Neuron (in vitro differentiated cells): ENCODE data around the gene BICDL2.

ENCODE experiments used
- H2AFZ ChIP-seq: one replicate; pipeline ENCODE4 v1.6.1; 2013; ENCODE audit warnings: low read depth, mild to moderate bottlenecking, inconsistent platforms, low read length, moderate library complexity
- H3K27me3 ChIP-seq: one replicate; pipeline ENCODE4 v1.6.1; 2013; ENCODE audit warnings: low read length; ENCODE audit not compliant: insufficient read depth
- H3K36me3 ChIP-seq: one replicate; pipeline ENCODE4 v1.6.1; 2013; ENCODE audit warnings: low read length; ENCODE audit not compliant: insufficient read depth
- H3K4me1 ChIP-seq: one replicate; pipeline ENCODE4 v1.6.1; 2013; ENCODE audit warnings: low read length; ENCODE audit not compliant: insufficient read depth
- H3K4me3 ChIP-seq: 2 replicates; pipeline ENCODE4 v1.5.1; 2013; ENCODE audit warnings: mild to moderate bottlenecking, low read length, moderate library complexity
- H3K9me3 ChIP-seq: one replicate; pipeline ENCODE4 v1.6.1; 2013; ENCODE audit warnings: low read length

BICDL2 gene

DNA sequence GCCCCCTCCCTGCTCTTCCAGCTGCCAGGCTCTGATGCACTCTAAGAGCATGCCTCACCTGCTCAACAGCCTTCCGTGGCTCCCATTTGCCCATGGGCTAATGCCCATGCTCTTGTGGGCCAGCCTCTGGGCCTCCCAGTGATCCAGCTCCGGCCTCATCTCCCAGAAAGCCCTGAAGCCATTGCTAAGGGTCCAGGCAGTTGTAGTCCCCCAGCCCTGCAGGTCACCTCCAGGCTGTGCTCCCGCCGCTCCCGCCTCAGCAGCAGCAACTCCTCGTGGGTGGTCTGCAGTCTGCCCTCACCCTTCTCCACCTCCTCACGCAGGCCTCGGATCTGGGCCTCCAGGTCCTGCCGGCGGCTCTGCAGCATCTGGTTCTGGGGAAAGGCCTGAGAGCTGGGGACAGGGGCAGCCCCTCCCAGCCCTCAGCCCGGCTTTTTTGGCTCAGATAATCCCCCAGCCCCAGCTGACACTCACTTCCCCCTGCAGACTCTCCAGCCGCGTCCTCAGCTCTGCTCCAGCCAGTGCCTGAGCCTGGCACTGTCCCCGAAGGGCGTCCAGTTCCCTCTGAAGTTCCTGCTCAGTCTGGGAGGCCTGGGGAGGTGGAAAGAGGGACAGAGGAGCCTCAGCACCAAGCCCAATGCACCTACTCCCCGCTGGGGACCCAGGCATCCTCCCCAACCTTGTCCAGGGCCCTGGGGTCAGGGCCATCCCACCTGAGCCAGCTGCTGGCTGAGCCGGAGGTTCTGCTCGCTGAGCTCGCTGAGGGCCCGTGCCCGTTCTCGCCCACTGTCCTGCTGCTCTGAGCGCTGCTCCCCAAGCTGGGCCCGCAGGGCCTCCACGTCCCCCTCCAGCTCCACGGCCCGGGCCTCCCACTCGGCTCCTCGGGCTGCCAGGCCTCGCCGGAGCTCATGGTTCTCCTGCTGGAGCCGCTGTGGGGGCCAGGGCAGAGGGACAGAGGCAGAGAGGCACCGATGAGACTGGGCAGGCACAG lies 6.2 kb downstream of the BICDL2 start:
- peaks cover 17% of the 10 kb centered on the region for H3K36me3 ChIP-seq
- no peak overlapping the region for H2AFZ ChIP-seq
- peaks cover 24% of the 10 kb centered on the region for H3K27me3 ChIP-seq
- H3K4me1 ChIP-seq: no peaks in the 10 kb centered on the region
- no peak overlapping the region for H3K4me3 ChIP-seq
- no peaks in the 10 kb centered on the region for H3K9me3 ChIP-seq

DNA sequence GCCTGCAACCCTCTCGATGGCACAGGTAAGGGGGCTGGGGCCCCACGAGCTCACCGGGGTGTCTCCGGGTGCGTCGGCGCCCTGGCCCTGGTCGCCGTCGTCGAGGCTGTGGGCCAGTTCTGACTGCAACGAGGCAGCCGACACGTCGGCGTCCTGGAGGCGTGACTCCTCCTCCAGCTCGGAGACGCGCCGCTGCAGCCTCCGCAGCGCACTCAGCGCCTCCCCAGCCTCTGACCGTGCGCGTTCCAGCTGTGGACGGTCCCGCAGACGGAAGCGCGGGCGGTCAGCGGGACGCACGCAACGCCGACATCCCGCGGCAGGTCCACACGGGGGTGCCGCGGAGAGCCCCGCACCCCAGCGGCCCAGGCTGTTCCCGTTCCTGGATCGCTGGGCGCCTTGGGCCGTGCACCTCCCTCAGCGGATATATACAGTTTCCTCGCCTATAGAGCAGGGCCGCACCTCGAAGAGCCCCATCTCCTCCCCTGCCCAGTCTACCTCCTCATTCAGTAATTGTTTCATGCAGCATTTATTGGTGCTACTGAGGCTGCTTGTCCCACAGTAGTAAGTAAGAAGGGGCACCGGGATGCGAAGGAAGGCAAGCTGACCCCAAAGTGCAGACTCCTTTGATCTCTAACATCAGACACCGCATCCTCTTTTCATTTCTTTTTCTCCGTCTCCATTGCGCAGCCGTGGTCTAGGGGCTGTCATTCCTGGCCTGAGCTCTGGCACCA lies 7.1 kb downstream of the BICDL2 start:
- Histone ChIP-seq H3K4me1 (no peaks in the 10 kb centered on the region), H3K9me3 (no peaks in the 10 kb centered on the region), H3K27me3 (peaks cover 18% of the 10 kb centered on the region), H2AFZ (no peak overlapping the region), H3K36me3 (peaks cover 19% of the 10 kb centered on the region), H3K4me3 (no peak overlapping the region)

DNA sequence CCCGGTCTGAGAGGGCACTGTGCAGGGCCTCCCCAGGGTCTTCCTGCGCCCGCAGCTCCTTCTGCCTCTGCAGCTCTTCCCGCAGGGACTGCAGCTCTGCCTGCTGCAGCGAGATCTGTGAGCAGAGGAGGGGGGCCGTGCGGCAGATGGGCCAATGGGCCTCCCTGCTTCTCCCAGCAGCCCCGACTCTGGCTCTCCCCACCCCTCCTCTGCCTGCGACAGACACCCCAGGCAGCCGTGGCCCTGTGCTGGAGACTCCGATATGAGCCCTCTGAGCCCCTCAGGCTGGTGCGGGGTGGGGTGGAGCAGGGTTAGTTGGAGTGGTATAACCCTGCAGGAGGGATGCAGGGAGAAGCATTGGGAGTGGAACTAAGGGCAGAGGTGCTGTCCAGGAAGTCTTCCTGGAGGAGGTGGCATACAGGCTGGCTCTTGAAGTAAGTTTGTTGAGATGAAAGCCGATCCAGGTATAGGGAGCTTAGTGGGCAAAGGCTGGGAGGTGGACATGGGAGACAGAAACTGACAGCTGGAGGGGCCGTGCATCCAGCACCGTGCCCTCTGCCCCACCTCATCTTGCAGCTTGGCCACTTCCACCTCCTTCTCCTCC lies 7.9 kb downstream of the BICDL2 start:
- Histone ChIP-seq H3K9me3 (no peaks in the 10 kb centered on the region), H3K4me3 (no peak overlapping the region), H2AFZ (no peak overlapping the region), H3K36me3 (peaks cover 19% of the 10 kb centered on the region), H3K27me3 (peaks cover 14% of the 10 kb centered on the region), H3K4me1 (no peaks in the 10 kb centered on the region)

DNA sequence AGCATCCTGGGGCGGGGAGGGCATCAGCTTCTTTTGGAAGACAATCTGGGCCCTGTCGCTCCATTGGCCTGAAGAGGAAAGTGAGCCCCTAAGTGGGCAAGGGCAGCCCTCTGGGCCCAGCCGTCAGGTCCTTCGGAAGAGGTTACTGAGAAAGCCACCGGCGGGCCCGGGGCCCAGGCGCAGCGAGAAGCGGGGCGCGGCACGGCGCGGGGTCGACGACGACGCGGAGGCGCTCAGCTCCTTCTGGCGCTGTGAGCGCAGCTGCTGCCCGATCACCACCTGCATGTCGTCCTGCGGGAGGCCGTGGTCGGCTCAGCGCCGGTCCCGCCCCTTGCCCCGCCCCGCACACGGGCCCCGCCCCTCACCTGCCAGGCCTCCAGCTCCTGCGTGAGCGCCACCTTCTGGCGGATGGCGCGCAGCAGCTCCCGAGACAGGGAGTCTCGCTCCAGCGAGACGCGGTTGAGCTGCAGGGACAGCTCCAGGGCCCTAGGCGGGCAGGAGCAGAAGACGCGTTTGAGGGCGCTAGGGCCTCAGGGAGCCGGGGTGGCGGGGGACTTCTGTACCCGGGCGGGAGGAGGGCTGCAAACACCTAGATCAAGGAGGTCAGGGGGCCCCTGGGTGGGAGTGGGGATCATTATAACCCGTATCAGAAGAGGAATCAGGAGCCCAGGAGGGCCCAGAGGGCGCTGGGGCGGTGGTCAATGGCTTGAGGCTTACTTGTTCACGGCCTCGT lies 8.6 kb downstream of the BICDL2 start:
- no peak overlapping the region for H3K4me3 ChIP-seq
- H3K9me3 ChIP-seq: no peaks in the 10 kb centered on the region
- H3K36me3 ChIP-seq: peaks cover 19% of the 10 kb centered on the region
- H3K27me3 ChIP-seq: peaks cover 7% of the 10 kb centered on the region
- peaks cover 5% of the 10 kb centered on the region for H3K4me1 ChIP-seq
- no peak overlapping the region for H2AFZ ChIP-seq

DNA sequence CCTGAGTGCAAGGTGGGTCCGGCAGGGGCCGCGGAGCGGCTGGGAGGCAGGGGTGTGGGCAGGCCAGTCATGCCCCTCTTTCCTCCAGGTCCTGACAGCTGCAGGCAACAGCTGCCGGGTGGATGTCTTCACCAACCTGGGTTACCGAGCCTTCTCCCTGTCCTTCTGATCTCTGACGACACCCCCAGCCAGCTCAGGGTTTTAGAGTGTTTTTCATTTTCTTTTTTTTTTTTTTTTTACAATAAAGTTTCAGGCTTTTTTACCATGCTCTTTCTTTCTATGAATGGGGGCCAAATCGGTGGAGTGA lies 9.3 kb downstream of the BICDL2 start:
- Histone ChIP-seq H3K4me1 (peaks cover 12% of the 10 kb centered on the region), H3K27me3 (peaks cover 2% of the 10 kb centered on the region), H3K4me3 (no peak overlapping the region), H3K9me3 (no peaks in the 10 kb centered on the region), H2AFZ (no peak overlapping the region), H3K36me3 (peaks cover 19% of the 10 kb centered on the region)

DNA sequence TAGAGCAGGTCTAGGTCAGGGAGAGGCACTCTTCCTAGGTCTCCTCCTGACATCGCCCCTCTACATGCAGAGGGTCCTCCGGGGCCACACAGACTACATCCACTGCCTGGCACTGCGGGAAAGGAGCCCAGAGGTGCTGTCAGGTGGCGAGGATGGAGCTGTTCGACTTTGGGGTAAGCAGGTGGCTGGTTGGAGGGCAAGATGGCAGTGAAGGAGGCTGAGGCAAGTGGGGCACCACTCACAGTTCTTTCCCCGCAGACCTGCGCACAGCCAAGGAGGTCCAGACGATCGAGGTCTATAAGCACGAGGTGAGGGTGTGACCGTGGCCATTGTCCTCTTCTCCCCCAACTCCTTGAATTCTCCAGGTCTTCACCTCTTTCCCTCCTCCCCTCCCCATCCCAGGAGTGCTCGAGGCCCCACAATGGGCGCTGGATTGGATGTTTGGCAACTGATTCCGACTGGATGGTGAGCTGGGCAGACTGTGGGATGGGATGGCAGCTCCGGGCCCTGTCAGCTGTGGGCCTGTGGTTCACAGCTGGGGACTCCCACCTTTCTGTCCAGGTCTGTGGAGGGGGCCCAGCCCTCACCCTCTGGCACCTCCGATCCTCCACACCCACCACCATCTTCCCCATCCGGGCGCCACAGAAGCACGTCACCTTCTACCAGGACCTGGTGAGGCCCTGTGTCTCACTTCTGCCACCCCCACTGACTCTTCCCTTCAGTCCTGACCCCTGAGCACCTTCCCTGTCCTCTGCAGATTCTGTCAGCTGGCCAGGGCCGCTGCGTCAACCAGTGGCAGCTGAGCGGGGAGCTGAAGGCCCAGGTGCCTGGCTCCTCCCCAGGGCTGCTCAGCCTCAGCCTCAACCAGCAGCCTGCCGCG lies 9.9 kb downstream of the BICDL2 start:
- H3K27me3 ChIP-seq: no peaks in the 10 kb centered on the region
- H3K4me3 ChIP-seq: no peak overlapping the region

DNA sequence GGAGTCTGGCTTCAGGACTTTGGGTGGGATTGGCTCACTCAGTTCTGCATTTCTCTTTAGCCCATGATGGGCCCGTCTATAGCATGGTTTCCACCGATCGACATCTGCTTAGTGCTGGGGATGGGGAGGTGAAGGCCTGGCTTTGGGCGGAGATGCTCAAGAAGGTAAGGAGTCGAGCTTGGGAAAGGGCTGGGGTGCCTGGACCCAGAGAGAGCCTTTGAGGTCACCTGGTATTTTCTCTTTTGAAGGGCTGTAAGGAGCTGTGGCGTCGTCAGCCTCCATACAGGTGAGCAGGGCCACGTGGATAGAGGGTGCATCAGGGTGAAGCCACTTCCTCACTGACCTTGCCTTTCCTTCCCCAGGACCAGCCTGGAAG lies 10.8 kb downstream of the BICDL2 start:
- Histone ChIP-seq H2AFZ (no peak overlapping the region), H3K4me1 (peaks cover 22% of the 10 kb centered on the region), H3K36me3 (peaks cover 19% of the 10 kb centered on the region), H3K9me3 (no peaks in the 10 kb centered on the region), H3K4me3 (no peak overlapping the region), H3K27me3 (no peaks in the 10 kb centered on the region)

More for the DNA sequence above, 9.9 kb downstream of the BICDL2 start:
- Histone ChIP-seq H3K4me1 (peaks cover 18% of the 10 kb centered on the region), H3K9me3 (no peaks in the 10 kb centered on the region), H3K36me3 (peaks cover 19% of the 10 kb centered on the region), H2AFZ (no peak overlapping the region)

DNA sequence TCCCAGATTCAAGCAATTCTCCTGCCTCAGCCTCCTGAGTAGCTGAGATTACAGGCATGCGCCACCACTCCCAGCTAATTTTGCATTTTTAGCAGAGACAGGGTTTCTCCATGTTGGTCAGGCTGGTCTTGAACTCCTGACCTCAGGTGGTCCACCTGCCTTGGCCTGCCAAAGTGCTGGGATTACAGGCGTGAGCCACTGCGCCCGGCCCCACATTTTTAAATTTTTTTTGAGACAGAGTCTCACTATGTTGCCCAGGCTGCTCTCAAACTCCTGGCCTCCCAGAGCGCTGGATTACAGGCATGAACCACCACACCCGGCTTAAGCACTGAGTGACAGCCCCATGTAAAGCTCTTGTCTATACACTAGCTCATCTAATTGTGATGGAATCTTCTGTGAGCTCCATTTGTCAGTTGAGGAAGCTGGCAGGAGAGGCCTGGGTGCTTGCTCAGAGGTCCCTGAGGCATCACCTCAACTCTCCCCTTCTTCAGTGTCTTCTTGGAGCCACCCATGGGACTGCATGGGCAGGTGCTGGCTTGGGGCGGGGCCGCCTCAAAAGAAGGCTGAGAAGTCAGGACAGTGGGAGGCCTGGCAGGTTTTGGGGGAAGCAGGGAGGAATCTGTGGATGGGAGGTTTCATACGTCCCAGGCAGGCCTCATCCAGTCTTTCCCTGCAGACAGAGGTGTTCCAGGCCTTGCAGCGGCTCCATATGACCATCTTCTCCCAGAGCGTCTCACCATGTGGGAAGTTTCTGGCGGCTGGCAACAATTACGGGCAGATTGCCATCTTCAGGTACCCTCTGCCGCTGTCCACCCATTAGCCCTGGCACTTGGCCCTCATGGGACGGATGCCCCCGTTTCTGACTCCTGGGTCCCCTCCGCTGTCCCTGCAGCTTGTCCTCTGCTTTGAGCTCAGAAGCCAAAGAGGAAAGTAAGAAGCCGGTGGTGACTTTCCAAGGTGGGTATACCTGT lies 11.4 kb downstream of the BICDL2 start:
- no peak overlapping the region for H2AFZ ChIP-seq
- H3K9me3 ChIP-seq: no peaks in the 10 kb centered on the region
- H3K4me3 ChIP-seq: no peak overlapping the region
- H3K27me3 ChIP-seq: no peaks in the 10 kb centered on the region
- H3K36me3 ChIP-seq: peaks cover 19% of the 10 kb centered on the region
- peaks cover 27% of the 10 kb centered on the region for H3K4me1 ChIP-seq

DNA sequence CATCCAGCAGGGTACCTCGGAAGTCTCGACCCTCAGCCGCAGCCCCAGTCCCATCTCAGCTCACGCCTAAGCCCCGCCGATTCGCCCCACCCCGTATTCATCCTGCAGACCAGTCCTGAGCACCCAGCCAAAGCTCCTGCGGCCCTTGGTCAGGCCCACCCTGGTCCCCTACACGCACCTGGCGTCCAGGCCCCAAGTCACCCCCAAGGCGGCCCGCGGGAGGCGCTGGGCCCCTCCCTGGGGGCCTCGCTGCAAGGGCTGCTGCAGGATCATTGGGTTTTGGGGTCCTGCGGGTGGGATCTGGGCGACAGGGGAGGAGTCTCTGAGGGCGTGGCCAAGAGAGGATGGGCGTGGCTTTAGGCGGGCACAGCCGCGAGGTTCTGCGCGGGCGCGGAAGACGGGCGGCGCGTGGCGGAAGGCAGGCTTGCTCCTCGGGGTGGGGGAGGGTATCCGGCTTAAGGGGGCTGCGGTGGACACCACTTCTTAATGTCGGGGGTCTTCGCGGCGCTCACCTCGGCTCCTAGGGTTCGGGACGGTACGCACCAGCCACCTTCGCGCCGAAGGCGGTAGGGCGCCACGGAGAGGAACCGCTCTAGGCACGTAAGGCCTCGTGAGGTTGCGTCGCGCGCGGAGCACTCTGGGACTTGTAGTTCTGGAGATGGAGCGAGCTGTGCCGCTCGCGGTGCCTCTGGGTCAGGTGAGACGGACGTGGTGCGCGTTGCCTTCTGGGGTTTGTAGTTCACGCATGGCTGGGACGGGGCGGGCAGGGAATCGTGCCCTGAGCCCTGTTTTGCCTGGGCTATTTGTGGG lies 12.9 kb downstream of the BICDL2 start, which contains the start of the genes HCFC1R1 and THOC6:
HCFC1R1 (minus strand) TSS at position 274 of the 810 bp plus-strand sequence; CDS start at position 273, 1 bp downstream.
THOC6 (plus strand) TSS at position 367 of the 810 bp plus-strand sequence; CDS start at position 659, 292 bp downstream.
- Histone ChIP-seq H3K4me3 (peak within 1 kb of the TSS; percentile 56), H3K4me1 (peaks cover 27% of the 10 kb centered on the region), H3K36me3 (peaks cover 19% of the 10 kb centered on the region), H3K27me3 (no peaks in the 10 kb centered on the region), H3K9me3 (no peaks in the 10 kb centered on the region), H2AFZ (peak within 1 kb of the TSS; percentile 22)

DNA sequence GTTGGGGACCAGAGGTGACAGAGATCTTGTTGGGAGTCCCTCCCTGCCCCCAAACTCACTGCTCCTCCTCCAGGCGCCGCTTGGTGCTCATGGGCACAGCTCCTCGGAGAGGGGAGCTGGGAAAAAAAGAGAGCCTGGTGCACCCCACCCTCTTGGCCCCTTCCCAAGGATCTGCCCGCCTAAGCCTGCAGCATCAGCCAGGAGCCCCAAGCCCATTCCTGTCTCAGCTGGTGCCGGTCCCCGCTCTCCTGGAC lies 13.4 kb downstream of the BICDL2 start:
- peak overlapping the region; percentile 56 for H3K4me3 ChIP-seq

More for the DNA sequence above, 13.4 kb downstream of the BICDL2 start:
- Histone ChIP-seq H3K9me3 (no peaks in the 10 kb centered on the region), H3K36me3 (peaks cover 19% of the 10 kb centered on the region), H3K27me3 (no peaks in the 10 kb centered on the region), H3K4me1 (peaks cover 27% of the 10 kb centered on the region), H2AFZ (peak overlapping the region; percentile 22)
